Fibroblast of lung (primary cell): Measurements from ENCODE around the gene LRRC39. TPM values are rescaled to one million over a fixed set of nuclear protein-coding genes. Genes with fewer than 3 reads are reported as not detected.

Experiments
- DNase-seq, 2 donors: peaks; one replicate each; pipeline versions ENCODE4 v3.0.0 to v3.0.0-alpha.2; 2010; ENCODE audit warnings: low read depth in 2 of 2
- H2AFZ ChIP-seq: 2 replicates; pipeline ENCODE4 v1.5.1; 2012; ENCODE audit warnings: low read length, control low read depth, inconsistent platforms
- H3K27ac ChIP-seq: 2 replicates; pipeline ENCODE4 v1.5.1; 2011; ENCODE audit warnings: low read length, control low read depth; ENCODE audit not compliant: insufficient read depth
- H3K27me3 ChIP-seq: 2 replicates; pipeline ENCODE4 v1.5.1; 2011; ENCODE audit warnings: mild to moderate bottlenecking, low read length; ENCODE audit not compliant: control insufficient read depth, insufficient read depth
- H3K36me3 ChIP-seq: 2 replicates; pipeline ENCODE4 v1.5.1; 2011; ENCODE audit warnings: low read length; ENCODE audit not compliant: control insufficient read depth, insufficient read depth
- H3K4me1 ChIP-seq: 2 replicates; pipeline ENCODE4 v1.5.1; 2011; ENCODE audit warnings: low read length; ENCODE audit not compliant: control insufficient read depth, insufficient read depth; ENCODE audit errors: extremely low read depth
- H3K4me2 ChIP-seq: 2 replicates; pipeline ENCODE4 v1.5.1; 2011; ENCODE audit warnings: low read length, control low read depth; ENCODE audit not compliant: insufficient read depth; ENCODE audit errors: extremely low read depth
- H3K4me3 ChIP-seq, 4 experiments: fragments of 200-600 bp in 1 of 4; sonication (generic) in 1 of 4; replicated peaks in 1 of 4; 2 replicates each; pipeline ENCODE4 v1.5.1; 2011 to 2016; ENCODE audit warnings: low read length in 4 of 4, low read depth in 3 of 4, mild to moderate bottlenecking in 3 of 4, control low read depth in 2 of 4, inconsistent platforms in 1 of 4, mixed read lengths in 1 of 4; ENCODE audit not compliant: insufficient read depth in 1 of 4; ENCODE audit errors: control extremely low read depth in 1 of 4
- H3K79me2 ChIP-seq: 2 replicates; pipeline ENCODE4 v1.5.1; 2012; ENCODE audit warnings: mild to moderate bottlenecking, low read length, inconsistent platforms; ENCODE audit not compliant: control insufficient read depth, insufficient read depth
- H3K9ac ChIP-seq: 2 replicates; pipeline ENCODE4 v1.5.1; 2011; ENCODE audit warnings: mild to moderate bottlenecking, low read length, control low read depth; ENCODE audit not compliant: insufficient read depth
- H3K9me3 ChIP-seq: 2 replicates; pipeline ENCODE4 v1.5.1; 2012; ENCODE audit warnings: low read depth, low read length; ENCODE audit not compliant: control insufficient read depth, insufficient read depth
- H4K20me1 ChIP-seq: 2 replicates; pipeline ENCODE4 v1.5.1; 2011; ENCODE audit warnings: low read length; ENCODE audit not compliant: control insufficient read depth, insufficient read depth; ENCODE audit errors: extremely low read depth
- CTCF ChIP-seq, 2 donors: IDR thresholded peaks in 1 of 2; conservative IDR thresholded peaks in 1 of 2; 1 replicate in 1 of 2; 2 replicates in 1 of 2; pipeline ENCODE4 v1.5.1; 2011 to 2012; ENCODE audit warnings: low read length in 2 of 2, control low read depth in 1 of 2, inconsistent platforms in 1 of 2, low read depth in 1 of 2, mild to moderate bottlenecking in 1 of 2
- EZH2 ChIP-seq: IDR thresholded peaks from 2 replicates; pipeline ENCODE4 v1.5.1; 2012; ENCODE audit warnings: low read length, control low read depth, mild to moderate bottlenecking; ENCODE audit errors: missing control alignments
- polyA plus RNA-seq, 2 donors: library from polyadenylated mRNA; depleted of rRNA in 1 of 2; stranded (reverse) in 1 of 2; unstranded in 1 of 2; fragments of >200 nt; gene quantifications; 2 replicates each; pipeline ENCODE4 v1.2.1, GENCODE V29; 2011 to 2012; ENCODE audit warnings: missing spikeins in 1 of 2
- total RNA-seq: library from RNA; depleted of rRNA; stranded (reverse); fragments of >200 nt; gene quantifications from 2 replicates; pipeline ENCODE4 v1.2.1, GENCODE V29; 2014

Gene LRRC39
- total and polyA plus RNA-seq, 2 donors (not counting 1 experiment from before 2014, with no cell fraction given): 0.50 to 0.64 TPM

GRCh38 chr1:100151679-100152078, 26.4 kb downstream of the LRRC39 start:
- Histone ChIP-seq H3K79me2 (no peaks in the 10 kb centered on the region), H3K4me2 (no peak overlapping the region), H3K9me3 (no peaks in the 10 kb centered on the region), H3K4me1 (no peaks in the 10 kb centered on the region), H3K4me3 (no peak overlapping the region), H3K9ac (no peak overlapping the region), H3K36me3 (peaks cover 2% of the 10 kb centered on the region), H3K27ac (no peak overlapping the region), H3K27me3 (no peaks in the 10 kb centered on the region), H2AFZ (no peak overlapping the region), H4K20me1 (no peaks in the 10 kb centered on the region)
- no peak for DNase-seq
- TF ChIP-seq EZH2 (no peak), CTCF (conservative IDR thresholded peaks at IDR 0.05 in 1 of 2, IDR thresholded peaks at IDR 0.05 in 1 of 2; ENCODE audit: low read depth in 1 of 2, low read length in 2 of 2) (no peak)

GRCh38 chr1:100147875-100148274, 30.2 kb downstream of the LRRC39 start:
- Histone ChIP-seq H3K9ac (no peak overlapping the region), H3K36me3 (peaks cover 2% of the 10 kb centered on the region), H3K79me2 (no peaks in the 10 kb centered on the region), H3K4me2 (no peak overlapping the region), H3K9me3 (no peaks in the 10 kb centered on the region), H3K4me1 (no peaks in the 10 kb centered on the region), H3K27me3 (no peaks in the 10 kb centered on the region), H2AFZ (no peak overlapping the region), H3K27ac (no peak overlapping the region), H4K20me1 (no peaks in the 10 kb centered on the region), H3K4me3 (no peak overlapping the region)
- no peak for DNase-seq
- TF ChIP-seq CTCF (conservative IDR thresholded peaks at IDR 0.05 in 1 of 2, IDR thresholded peaks at IDR 0.05 in 1 of 2; ENCODE audit: low read depth in 1 of 2, low read length in 2 of 2) (no peak), EZH2 (no peak)

GRCh38 chr1:100146958-100147357, 31.1 kb downstream of the LRRC39 start:
- DNase-seq: no peak
- Histone ChIP-seq H3K9ac (no peak overlapping the region), H3K27ac (no peak overlapping the region), H4K20me1 (no peaks in the 10 kb centered on the region), H3K4me1 (no peaks in the 10 kb centered on the region), H2AFZ (no peak overlapping the region), H3K36me3 (peaks cover 2% of the 10 kb centered on the region), H3K4me3 (no peak overlapping the region), H3K27me3 (no peaks in the 10 kb centered on the region), H3K9me3 (no peaks in the 10 kb centered on the region), H3K4me2 (no peak overlapping the region), H3K79me2 (no peaks in the 10 kb centered on the region)
- TF ChIP-seq EZH2: no peak
- no peak for TF ChIP-seq CTCF (conservative IDR thresholded peaks at IDR 0.05 in 1 of 2, IDR thresholded peaks at IDR 0.05 in 1 of 2; ENCODE audit: low read depth in 1 of 2, low read length in 2 of 2)
